GM23338 (cell line): Measurements from ENCODE around the gene ADGRL3. TPM values are rescaled to one million over a fixed set of nuclear protein-coding genes. Genes with fewer than 3 reads are reported as not detected.

Experiments used
- ATAC-seq: fragments of 200-7000 bp; cut with Tn5 transposase; 3 replicates; pipeline ENCODE4 v1.9.1; 2020
- DNase-seq: peaks from one replicate; pipeline ENCODE4 v3.0.0-alpha.2; 2015; ENCODE audit warnings: low spot score
- H2AFZ ChIP-seq: fragments of 200-600 bp; sonication (generic); 2 replicates; pipeline ENCODE4 v1.8.0; 2016; ENCODE audit warnings: antibody characterized with exemption, mild to moderate bottlenecking, moderate library complexity
- H3F3A ChIP-seq: fragments of 200-600 bp; sonication (generic); replicated peaks from 2 replicates; pipeline ENCODE4 v1.8.0; 2017; ENCODE audit warnings: antibody characterized with exemption, mixed run types, low read depth
- H3K27ac ChIP-seq: fragments of 200-600 bp; sonication (generic); 2 replicates; pipeline ENCODE4 v1.6.1; 2016; ENCODE audit warnings: low read depth
- H3K27me3 ChIP-seq: fragments of 200-600 bp; sonication (generic); 2 replicates; pipeline ENCODE4 v1.8.0; 2016; ENCODE audit warnings: mild to moderate bottlenecking, mixed run types, moderate library complexity; ENCODE audit not compliant: insufficient read depth
- H3K36me3 ChIP-seq: fragments of 200-600 bp; sonication (generic); 2 replicates; pipeline ENCODE4 v1.8.0; 2016; ENCODE audit warnings: mild to moderate bottlenecking; ENCODE audit not compliant: insufficient read depth
- H3K4me1 ChIP-seq: fragments of 200-600 bp; sonication (generic); 2 replicates; pipeline ENCODE4 v1.8.0; 2016; ENCODE audit warnings: mild to moderate bottlenecking, moderate library complexity; ENCODE audit not compliant: insufficient read depth
- H3K4me2 ChIP-seq: fragments of 200-600 bp; sonication (generic); 2 replicates; pipeline ENCODE4 v1.7.1; 2017; ENCODE audit warnings: mixed run types
- H3K4me3 ChIP-seq: fragments of 200-600 bp; sonication (generic); 2 replicates; pipeline ENCODE4 v1.6.1; 2016; ENCODE audit warnings: mixed run types
- H3K79me2 ChIP-seq: fragments of 200-600 bp; sonication (generic); replicated peaks from 2 replicates; pipeline ENCODE4 v1.8.0; 2017; ENCODE audit warnings: mild to moderate bottlenecking; ENCODE audit not compliant: insufficient read depth
- H3K9me2 ChIP-seq: fragments of 200-600 bp; sonication (generic); 2 replicates; pipeline ENCODE4 v1.8.0; 2017; ENCODE audit not compliant: insufficient read depth
- H4K20me1 ChIP-seq: fragments of 200-600 bp; sonication (generic); replicated peaks from 2 replicates; pipeline ENCODE4 v1.8.0; 2017; ENCODE audit warnings: mild to moderate bottlenecking; ENCODE audit not compliant: insufficient read depth
- H3K27ac Mint-ChIP-seq: 2 replicates; pipeline ENCODE4 v1.8.0; 2020; ENCODE audit warnings: inconsistent platforms, mild to moderate bottlenecking, moderate library complexity, mixed read lengths
- H3K27me3 Mint-ChIP-seq: 3 replicates; pipeline ENCODE4 v1.8.0; 2022; ENCODE audit warnings: low read depth, mild to moderate bottlenecking, moderate library complexity, mixed read lengths, inconsistent platforms; ENCODE audit not compliant: insufficient read depth, poor library complexity
- H3K36me3 Mint-ChIP-seq: 3 replicates; pipeline ENCODE4 v1.8.0; 2021; ENCODE audit warnings: low read depth, mild to moderate bottlenecking, inconsistent platforms, moderate library complexity, mixed read lengths
- H3K4me1 Mint-ChIP-seq: 3 replicates; pipeline ENCODE4 v1.8.0; 2020; ENCODE audit warnings: mild to moderate bottlenecking, inconsistent platforms, mixed read lengths
- H3K4me3 Mint-ChIP-seq: 3 replicates; pipeline ENCODE4 v1.8.0; 2021; ENCODE audit warnings: moderate library complexity, mild to moderate bottlenecking, inconsistent platforms, mixed read lengths
- H3K9me3 Mint-ChIP-seq: 3 replicates; pipeline ENCODE4 v1.8.0; 2020; ENCODE audit warnings: moderate library complexity, mild to moderate bottlenecking, inconsistent platforms, mixed read lengths
- CREB1 ChIP-seq: fragments of 250-450 bp; sonication (Bioruptor Pico); IDR thresholded peaks from 2 replicates; pipeline ENCODE4 v1.5.0; 2020; ENCODE audit warnings: low read depth, mild to moderate bottlenecking, moderate library complexity
- CTCF ChIP-seq, 2 experiments: fragments of 200-600 bp in 1 of 2; sonication (generic) in 1 of 2; conservative IDR thresholded peaks; 2 replicates each; pipeline versions ENCODE4 v1.5.1 to v1.6.1; 2016 to 2017; ENCODE audit warnings: antibody characterized with exemption in 2 of 2, low read depth in 2 of 2, mild to moderate bottlenecking in 2 of 2, moderate library complexity in 1 of 2
- ETS1 ChIP-seq: IDR thresholded peaks from 2 replicates; pipeline ENCODE4 v1.6.1; 2016; ENCODE audit warnings: antibody characterized with exemption
- EZH2 ChIP-seq: fragments of 200-600 bp; sonication (generic); IDR thresholded peaks from one replicate; pipeline ENCODE4 v1.8.0; 2017; ENCODE audit warnings: antibody characterized with exemption, mild to moderate bottlenecking, low read depth; ENCODE audit not compliant: unreplicated experiment
- EZH2phosphoT487 ChIP-seq: fragments of 200-600 bp; sonication (generic); IDR thresholded peaks from one replicate; pipeline ENCODE4 v1.8.1; 2018; ENCODE audit warnings: antibody characterized with exemption; ENCODE audit not compliant: unreplicated experiment
- JUNB ChIP-seq: IDR thresholded peaks from one replicate; pipeline ENCODE4 v1.6.1; 2016; ENCODE audit warnings: antibody characterized with exemption; ENCODE audit not compliant: unreplicated experiment
- NANOG ChIP-seq: IDR thresholded peaks from 2 replicates; pipeline ENCODE4 v1.6.1; 2016; ENCODE audit warnings: antibody characterized with exemption, borderline replicate concordance
- POLR2AphosphoS5 ChIP-seq: IDR thresholded peaks from 2 replicates; pipeline ENCODE4 v1.6.1; 2016; ENCODE audit warnings: antibody characterized with exemption, low read depth
- REST ChIP-seq: IDR thresholded peaks from one replicate; pipeline ENCODE4 v1.6.1; 2018; ENCODE audit warnings: antibody characterized with exemption; ENCODE audit not compliant: unreplicated experiment
- STAT1 ChIP-seq: IDR thresholded peaks from one replicate; pipeline ENCODE4 v1.6.1; 2016; ENCODE audit warnings: antibody characterized with exemption; ENCODE audit not compliant: unreplicated experiment
- ZNF114 ChIP-seq: fragments of 250-450 bp; sonication (Bioruptor Pico); IDR thresholded peaks from 2 replicates; pipeline ENCODE4 v1.5.0; 2020; ENCODE audit warnings: mild to moderate bottlenecking, moderate library complexity
- ZNF331 ChIP-seq: fragments of 250-450 bp; sonication (Bioruptor Pico); IDR thresholded peaks from 2 replicates; pipeline ENCODE4 v1.5.0; 2020; ENCODE audit warnings: low read depth, mild to moderate bottlenecking, moderate library complexity
- polyA plus RNA-seq: library from polyadenylated mRNA; unstranded; fragments of >200 nt; fragmentation: Nextera tagmentation; extraction: Ambion mirVana; gene quantifications from 2 replicates; pipeline ENCODE4 v1.2.1, GENCODE V29; 2016
- total RNA-seq: library from RNA; depleted of rRNA; stranded (reverse); fragments of >200 nt; shearing (Covaris generic); gene quantifications from 2 replicates; pipeline ENCODE4 v1.2.3, GENCODE V29; 2014

ADGRL3 gene
- total and polyA plus RNA-seq, 2 experiments from 2014 or later = 9.7 to 16.5 TPM

GRCh38 chr4:61400439-61401038 is 200.4 kb downstream of the ADGRL3 start:
- ATAC-seq (no peak), DNase-seq (no peak)
- Mint-ChIP-seq H3K27ac (peak overlapping the region; percentile 92), H3K36me3 (no peaks in the 10 kb centered on the region), H3K9me3 (no peaks in the 10 kb centered on the region), H3K4me3 (no peak overlapping the region), H3K27me3 (no peaks in the 10 kb centered on the region), H3K4me1 (peaks cover 57% of the 10 kb centered on the region)
- no peak overlapping the region for H2AFZ ChIP-seq
- H3K36me3 ChIP-seq = no peaks in the 10 kb centered on the region
- TF ChIP-seq POLR2AphosphoS5 = no peak
- TF ChIP-seq REST = no peak
- no peak for TF ChIP-seq ZNF331 (CRISPR knock-in tag)
- no peaks in the 10 kb centered on the region for H3K27me3 ChIP-seq
- H3K4me3 ChIP-seq = no peak overlapping the region
- no peaks in the 10 kb centered on the region for H3K79me2 ChIP-seq
- no peaks in the 10 kb centered on the region for H4K20me1 ChIP-seq
- no peaks in the 10 kb centered on the region for H3F3A ChIP-seq
- peaks cover 2% of the 10 kb centered on the region; the same call in 1 of the 2 replicates for H3K9me2 ChIP-seq
- no peak overlapping the region for H3K27ac ChIP-seq
- peaks cover 58% of the 10 kb centered on the region for H3K4me1 ChIP-seq
- no peak overlapping the region; the same call in 1 of the 2 replicates for H3K4me2 ChIP-seq

GRCh38 chr4:61401771-61402170 is 201.6 kb downstream of the ADGRL3 start:
- Histone ChIP-seq H3K4me3 (no peak overlapping the region), H3K27me3 (no peaks in the 10 kb centered on the region), H3F3A (no peaks in the 10 kb centered on the region), H3K4me1 (peaks cover 50% of the 10 kb centered on the region), H3K4me2 (no peak overlapping the region), H2AFZ (no peak overlapping the region), H3K36me3 (no peaks in the 10 kb centered on the region), H3K27ac (no peak overlapping the region), H3K9me2 (peaks cover 2% of the 10 kb centered on the region; the same call in 1 of the 2 replicates), H4K20me1 (no peaks in the 10 kb centered on the region), H3K79me2 (no peaks in the 10 kb centered on the region)
- Mint-ChIP-seq H3K4me3 (no peak overlapping the region), H3K9me3 (no peaks in the 10 kb centered on the region), H3K36me3 (no peaks in the 10 kb centered on the region), H3K27ac (peak overlapping the region; percentile 71; the same call in 1 of the 2 replicates), H3K27me3 (no peaks in the 10 kb centered on the region), H3K4me1 (peaks cover 54% of the 10 kb centered on the region)
- ATAC-seq = no peak
- no peak for DNase-seq
- TF ChIP-seq JUNB (no peak), CTCF (conservative IDR thresholded peaks at IDR 0.05; ENCODE audit: low read depth in 2 of 2) (no peak), ETS1 (no peak), ZNF331 (CRISPR knock-in tag) (no peak), ZNF114 (CRISPR knock-in tag) (no peak), CREB1 (no peak), EZH2phosphoT487 (no peak), STAT1 (no peak), EZH2 (no peak), POLR2AphosphoS5 (no peak), REST (no peak), NANOG (no peak)
